GM12873 (cell line): ENCODE data around the gene GOLPH3.

ENCODE experiments used
- CTCF ChIP-seq: IDR thresholded peaks from 2 replicates; pipeline ENCODE4 v1.5.1; 2012; ENCODE audit warnings: low read depth, mild to moderate bottlenecking, moderate library complexity, low read length, control low read depth; ENCODE audit not compliant: insufficient read depth; ENCODE audit errors: missing control alignments

The GOLPH3 gene

GRCh38 chr5:32116574-32117313, 57.4 kb downstream of the GOLPH3 start:
- TF ChIP-seq CTCF, result no peak

DNA sequence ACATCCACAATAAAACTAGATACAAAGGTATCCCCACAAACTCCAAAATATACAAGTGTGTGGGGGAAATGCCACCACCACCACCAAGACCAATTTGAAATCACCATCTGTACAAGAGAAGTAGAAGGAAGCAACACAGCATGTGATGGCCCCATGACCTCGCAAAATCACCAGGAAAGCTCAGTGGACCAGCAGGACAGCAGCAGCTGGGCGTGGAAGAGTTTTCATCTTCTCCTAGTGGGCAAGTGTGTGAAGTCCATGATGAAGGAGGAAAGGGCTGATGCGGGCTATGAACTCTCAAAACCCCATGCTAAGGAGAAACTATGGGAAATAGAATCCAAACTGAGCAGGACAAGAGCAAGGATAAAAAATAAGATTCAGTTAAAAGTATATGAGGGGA, 58.1 kb downstream of the GOLPH3 start:
- TF ChIP-seq CTCF, result no peak

GRCh38 chr5:32110111-32110696, 63.9 kb downstream of the GOLPH3 start:
- no peak for TF ChIP-seq CTCF

GRCh38 chr5:32109236-32109635, 64.9 kb downstream of the GOLPH3 start:
- no peak for TF ChIP-seq CTCF

GRCh38 chr5:32108167-32108566, 66.0 kb downstream of the GOLPH3 start:
- no peak for TF ChIP-seq CTCF

DNA sequence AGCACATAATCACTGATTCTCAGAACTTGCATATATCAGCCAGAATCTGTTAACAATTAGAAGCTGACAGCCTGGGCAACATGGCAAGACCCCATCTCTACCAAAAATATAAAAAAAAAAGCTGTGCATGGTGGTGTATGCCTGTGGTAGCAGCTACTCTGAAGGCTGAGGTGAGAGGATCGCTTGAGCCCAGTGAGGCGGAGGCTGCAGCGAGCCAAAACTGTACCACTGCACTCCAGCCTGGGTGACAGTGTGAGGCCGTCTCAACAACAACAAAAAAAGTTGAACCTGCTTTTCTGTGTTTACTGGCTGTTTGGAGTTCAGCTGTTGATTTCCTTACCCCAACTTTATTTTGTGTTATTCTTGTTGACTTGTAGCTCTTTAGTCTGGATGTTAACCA, 66.8 kb downstream of the GOLPH3 start:
- no peak for TF ChIP-seq CTCF

DNA sequence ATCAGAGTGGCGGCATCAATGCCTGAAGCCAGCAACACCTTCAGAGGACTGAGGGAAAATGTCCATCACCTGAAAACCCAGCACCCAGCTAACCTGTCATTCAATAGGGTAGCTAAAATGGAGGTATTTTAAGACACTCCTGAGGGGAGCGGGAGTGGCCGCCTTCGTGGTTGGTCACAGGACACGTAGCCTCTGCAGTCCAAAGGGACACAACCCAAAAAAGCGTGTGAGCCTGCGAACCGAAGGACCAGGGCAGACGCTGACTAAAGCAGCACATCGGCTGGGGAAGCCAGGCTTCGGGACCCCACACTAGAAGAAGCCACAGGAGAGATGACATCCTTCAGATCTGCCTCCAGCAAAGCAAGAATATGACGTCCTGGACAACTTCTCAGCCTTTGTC, 70.6 kb downstream of the GOLPH3 start:
- TF ChIP-seq CTCF, result no peak
